DMS53 treated with DMSO at 0.1 percent for 48 hours (cell line): ENCODE data around the gene PCDHA6.
A peak's percentile ranks its signal among the peaks of the same experiment; 100 is the strongest.
"Not testable (repeated sequence)": the region's sequence is repeated elsewhere in the genome, so short reads cannot be mapped to it uniquely, and the experiment has no call there.

Experiments
- DNase-seq: peaks from one replicate; lab custom pipeline; 2025; ENCODE audit not compliant: unreplicated experiment; lab: John Stamatoyannopoulos, UW

Gene PCDHA6

GRCh38 chr5:140808889-140809291 lies 18.9 kb upstream of the PCDHA6 start:
- DNase-seq = no peak

- DNase-seq = peak; percentile 42
Measured at GRCh38 chr5:140821375-140822280, 6.1 kb upstream of the PCDHA6 start, which contains the start of gene PCDHA5. Gene PCDHA5, plus strand, starts transcription at chr5:140821613.

DNA sequence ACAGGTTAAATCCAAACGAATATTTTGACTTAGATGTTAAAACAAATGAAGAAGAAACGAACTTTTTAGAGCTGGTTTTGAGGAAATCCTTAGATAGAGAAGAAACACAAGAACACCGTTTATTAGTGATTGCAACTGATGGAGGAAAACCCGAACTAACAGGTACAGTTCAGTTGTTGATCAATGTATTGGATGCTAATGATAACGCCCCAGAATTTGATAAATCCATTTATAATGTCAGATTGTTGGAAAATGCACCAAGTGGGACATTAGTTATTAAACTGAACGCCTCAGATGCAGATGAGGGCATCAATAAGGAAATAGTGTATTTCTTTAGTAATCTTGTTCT lies 5.5 kb upstream of the PCDHA6 start:
- no peak for DNase-seq

- not testable (repeated sequence) for DNase-seq
Measured at GRCh38 chr5:140822969-140823368, 4.8 kb upstream of the PCDHA6 start.

DNA sequence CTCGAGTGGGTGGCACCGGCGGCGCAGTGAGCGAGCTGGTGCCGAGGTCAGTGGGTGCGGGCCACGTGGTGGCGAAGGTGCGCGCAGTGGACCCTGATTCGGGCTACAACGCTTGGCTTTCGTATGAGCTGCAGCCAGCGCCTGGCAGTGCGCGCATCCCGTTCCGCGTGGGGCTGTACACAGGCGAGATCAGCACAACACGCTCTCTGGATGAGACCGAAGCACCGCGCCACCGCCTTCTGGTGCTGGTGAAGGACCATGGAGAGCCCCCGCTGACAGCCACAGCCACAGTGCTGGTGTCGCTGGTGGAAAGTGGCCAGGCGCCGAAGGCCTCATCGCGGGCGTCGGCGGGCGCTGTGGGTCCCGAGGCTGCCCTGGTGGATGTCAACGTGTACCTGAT lies 4.3 kb upstream of the PCDHA6 start:
- DNase-seq = no peak

GRCh38 chr5:140828362-140828737 lies 590 bp downstream of the PCDHA6 start:
- DNase-seq = no peak

GRCh38 chr5:140829511-140830501 lies 2.0 kb downstream of the PCDHA6 start:
- DNase-seq = not testable (repeated sequence)

DNA sequence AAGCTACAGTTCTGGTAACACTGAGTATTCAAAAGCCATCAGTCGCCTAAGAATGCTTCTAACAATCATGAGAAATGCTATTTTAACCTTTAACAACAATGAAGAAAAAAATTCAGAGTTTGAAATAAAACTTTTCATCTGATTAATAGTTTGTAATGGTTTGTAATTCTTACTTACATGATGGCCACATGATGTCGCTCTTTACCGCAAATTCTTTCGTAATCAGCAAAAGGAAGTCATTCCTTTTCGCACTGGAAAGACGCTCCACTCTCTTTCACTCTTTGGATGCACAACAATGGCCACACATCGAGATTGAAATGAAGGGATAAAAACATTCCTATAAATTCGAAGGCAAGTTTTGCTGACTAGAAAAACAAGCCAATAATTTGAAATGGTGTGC lies 6.2 kb downstream of the PCDHA6 start, which contains the start of gene PCDHA7:
Gene PCDHA7 (plus strand): TSS at position 277 of the 400 bp plus-strand sequence. CDS start 115 bp downstream, at position 392.
- peak; percentile 39 for DNase-seq

DNA sequence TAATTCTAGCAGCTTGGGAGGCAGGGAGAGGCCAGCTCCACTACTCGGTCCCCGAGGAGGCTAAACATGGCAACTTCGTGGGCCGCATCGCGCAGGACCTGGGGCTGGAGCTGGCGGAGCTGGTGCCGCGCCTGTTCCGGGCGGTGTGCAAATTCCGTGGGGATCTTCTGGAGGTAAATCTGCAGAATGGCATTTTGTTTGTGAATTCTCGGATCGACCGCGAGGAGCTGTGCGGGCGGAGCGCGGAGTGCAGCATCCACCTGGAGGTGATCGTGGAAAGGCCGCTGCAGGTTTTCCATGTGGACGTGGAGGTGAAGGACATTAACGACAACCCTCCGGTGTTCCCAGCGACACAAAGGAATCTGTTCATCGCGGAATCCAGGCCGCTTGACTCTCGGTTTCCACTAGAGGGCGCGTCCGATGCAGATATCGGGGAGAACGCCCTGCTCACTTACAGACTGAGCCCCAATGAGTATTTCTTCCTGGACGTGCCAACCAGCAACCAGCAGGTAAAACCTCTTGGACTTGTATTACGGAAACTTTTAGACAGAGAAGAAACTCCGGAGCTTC lies 6.8 kb downstream of the PCDHA6 start:
- peak; percentile 22 for DNase-seq

GRCh38 chr5:140835622-140836510 lies 8.1 kb downstream of the PCDHA6 start:
- DNase-seq = no peak

DNA sequence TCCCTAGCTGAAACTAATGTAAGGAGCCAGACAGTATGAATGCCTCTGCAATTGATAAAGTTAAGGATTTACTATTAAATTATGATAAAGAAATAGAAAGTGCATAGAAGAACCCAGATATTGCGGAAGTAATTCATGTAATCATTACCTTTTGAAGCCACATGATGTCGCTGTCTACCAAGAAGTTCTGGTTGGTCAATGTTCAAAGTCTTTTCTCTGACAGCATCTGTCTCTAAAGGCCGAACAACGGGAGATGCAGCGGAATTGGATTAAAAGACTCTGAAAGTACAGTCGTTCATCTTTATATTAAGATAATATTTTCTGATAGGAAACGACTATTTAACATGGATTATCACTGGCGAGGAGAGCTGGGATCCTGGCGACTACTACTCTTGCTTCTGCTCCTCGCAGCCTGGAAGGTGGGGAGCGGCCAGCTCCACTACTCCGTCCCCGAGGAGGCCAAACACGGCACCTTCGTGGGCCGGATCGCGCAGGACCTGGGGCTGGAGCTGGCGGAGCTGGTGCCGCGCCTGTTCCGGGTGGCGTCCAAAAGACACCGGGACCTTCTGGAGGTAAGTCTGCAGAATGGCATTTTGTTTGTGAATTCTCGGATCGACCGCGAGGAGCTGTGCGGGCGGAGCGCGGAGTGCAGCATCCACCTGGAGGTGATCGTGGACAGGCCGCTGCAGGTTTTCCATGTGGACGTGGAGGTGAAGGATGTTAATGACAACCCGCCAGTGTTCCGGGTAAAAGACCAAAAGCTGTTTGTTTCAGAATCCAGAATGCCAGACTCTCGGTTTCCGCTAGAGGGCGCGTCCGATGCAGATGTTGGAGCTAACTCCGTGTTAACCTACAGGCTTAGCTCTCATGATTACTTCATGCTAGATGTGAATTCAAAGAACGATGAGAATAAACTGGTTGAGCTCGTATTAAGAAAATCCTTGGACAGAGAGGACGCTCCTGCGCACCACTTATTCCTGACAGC lies 13.5 kb downstream of the PCDHA6 start, which contains the start of gene PCDHA8:
Gene PCDHA8 (plus strand): TSS at position 210 of the 985 bp plus-strand sequence. CDS start 135 bp downstream, at position 345.
- peak; percentile 70 for DNase-seq

- no peak for DNase-seq
Measured at GRCh38 chr5:140842798-140843733, 15.3 kb downstream of the PCDHA6 start.

- DNase-seq = not testable (repeated sequence)
Measured at GRCh38 chr5:140848139-140849102, 20.7 kb downstream of the PCDHA6 start, which contains the start of gene PCDHA9. Gene PCDHA9, plus strand, starts transcription at chr5:140848382. Its CDS starts 114 bp downstream, at chr5:140848496.

DNA sequence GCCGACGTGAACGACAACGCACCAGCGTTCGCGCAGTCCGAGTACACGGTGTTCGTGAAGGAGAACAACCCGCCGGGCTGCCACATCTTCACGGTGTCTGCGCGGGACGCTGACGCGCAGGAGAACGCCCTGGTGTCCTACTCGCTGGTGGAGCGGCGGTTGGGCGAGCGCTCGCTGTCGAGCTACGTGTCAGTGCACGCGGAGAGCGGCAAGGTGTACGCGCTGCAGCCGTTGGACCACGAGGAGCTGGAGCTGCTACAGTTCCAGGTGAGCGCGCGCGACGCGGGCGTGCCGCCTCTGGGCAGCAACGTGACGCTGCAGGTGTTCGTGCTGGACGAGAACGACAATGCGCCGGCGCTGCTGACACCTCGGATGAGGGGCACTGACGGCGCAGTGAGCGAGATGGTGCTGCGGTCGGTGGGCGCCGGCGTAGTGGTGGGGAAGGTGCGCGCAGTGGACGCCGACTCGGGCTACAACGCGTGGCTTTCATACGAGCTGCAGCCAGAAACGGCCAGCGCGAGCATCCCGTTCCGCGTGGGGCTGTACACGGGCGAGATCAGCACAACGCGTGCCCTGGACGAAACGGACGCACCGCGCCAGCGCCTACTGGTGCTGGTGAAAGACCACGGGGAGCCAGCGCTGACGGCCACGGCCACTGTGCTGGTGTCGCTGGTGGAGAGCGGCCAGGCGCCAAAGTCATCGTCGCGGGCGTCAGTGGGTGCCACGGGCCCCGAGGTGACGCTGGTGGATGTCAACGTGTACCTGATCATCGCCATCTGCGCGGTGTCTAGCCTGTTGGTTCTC lies 22.3 kb downstream of the PCDHA6 start:
- not testable (repeated sequence) for DNase-seq
